B cell (primary cell): ENCODE measurements around the gene RBMS3. TPM values are rescaled to one million over a fixed set of nuclear protein-coding genes. Genes with fewer than 3 reads are reported as not detected.

Experiments
- ATAC-seq: fragments of 200-7000 bp; cut with Tn5 transposase; one replicate; pipeline ENCODE4 v1.10.0; 2021; ENCODE audit warnings: low read depth, mild to moderate bottlenecking, moderate number of reproducible peaks, moderate library complexity
- CTCF ChIA-PET: fragments of 350-600 bp; sonication (Branson Sonifier 250); formaldehyde crosslinking; loops from one replicate; lab custom pipeline; 2021; ENCODE audit warnings: antibody characterized with exemption, inconsistent platforms; lab: Charles Lee
- POLR2A ChIA-PET: fragments of 350-600 bp; sonication (Branson Sonifier 250); formaldehyde crosslinking; loops from one replicate; lab custom pipeline; 2021; ENCODE audit warnings: antibody characterized with exemption; lab: Charles Lee
- DNase-seq: peaks from one replicate; pipeline ENCODE4 v3.0.0; 2013
- H2AFZ ChIP-seq: 2 replicates; pipeline ENCODE4 v1.6.1; 2012; ENCODE audit warnings: mild to moderate bottlenecking, low read depth, low read length; ENCODE audit not compliant: insufficient read depth, poor library complexity, severe bottlenecking
- H3K27ac ChIP-seq, 2 donors: 1 replicate in 1 of 2; 2 replicates in 1 of 2; pipeline ENCODE4 v1.5.1; 2012 to 2013; ENCODE audit warnings: low read length in 2 of 2, mild to moderate bottlenecking in 2 of 2, moderate library complexity in 1 of 2
- H3K27me3 ChIP-seq, 4 experiments: fragments of 200-600 bp in 1 of 4; sonication (generic) in 1 of 4; replicated peaks in 1 of 4; 1 replicate in 2 of 4; 2 replicates in 2 of 4; pipeline versions ENCODE4 v1.6.1 to v1.7.0; 2013 to 2016; ENCODE audit warnings: low read length in 3 of 4, mild to moderate bottlenecking in 2 of 4, mixed read lengths in 1 of 4, moderate library complexity in 1 of 4; ENCODE audit not compliant: insufficient read depth in 4 of 4, control insufficient read depth in 3 of 4; ENCODE audit errors: control extremely low read depth in 1 of 4
- H3K36me3 ChIP-seq, 2 experiments: replicated peaks in 1 of 2; 1 replicate in 1 of 2; 2 replicates in 1 of 2; pipeline versions ENCODE4 v1.6.1 to v1.7.1; 2013; ENCODE audit warnings: low read length in 1 of 2; ENCODE audit not compliant: insufficient read depth in 2 of 2, control insufficient read depth in 1 of 2; ENCODE audit errors: control extremely low read depth in 1 of 2, extremely low read depth in 1 of 2
- H3K4me1 ChIP-seq, 2 donors: fragments of 200-600 bp in 1 of 2; sonication (generic) in 1 of 2; 1 replicate in 1 of 2; 2 replicates in 1 of 2; pipeline versions ENCODE4 v1.5.1 to v1.6.1; 2013 to 2017; ENCODE audit warnings: low read length in 2 of 2; ENCODE audit not compliant: control insufficient read depth in 2 of 2, insufficient read depth in 2 of 2
- H3K4me2 ChIP-seq: replicated peaks from 2 replicates; pipeline ENCODE3; 2012; ENCODE audit warnings: mild to moderate bottlenecking, low read depth, low read length; ENCODE audit not compliant: poor library complexity, severe bottlenecking
- H3K4me3 ChIP-seq, 5 experiments: fragments of 200-600 bp in 1 of 5; sonication (generic) in 1 of 5; 1 replicate in 3 of 5; 2 replicates in 2 of 5; pipeline versions ENCODE4 v1.5.1 to v1.7.0; 2011 to 2016; ENCODE audit warnings: low read length in 4 of 5, mild to moderate bottlenecking in 4 of 5, low read depth in 2 of 5, control low read depth in 1 of 5, moderate library complexity in 1 of 5; ENCODE audit not compliant: insufficient read depth in 1 of 5; ENCODE audit errors: control extremely low read depth in 1 of 5, extremely low read depth in 1 of 5
- H3K79me2 ChIP-seq: fragments of 200-600 bp; sonication (generic); one replicate; pipeline ENCODE4 v1.6.0; 2016; ENCODE audit warnings: low read length; ENCODE audit not compliant: control insufficient read depth, insufficient read depth
- H3K9ac ChIP-seq: fragments of 200-600 bp; sonication (generic); 2 replicates; pipeline ENCODE4 v1.6.1; 2017; ENCODE audit warnings: mild to moderate bottlenecking, low read length, moderate library complexity
- H3K9me3 ChIP-seq, 3 donors: one replicate each; pipeline versions ENCODE4 v1.6.1 to v1.7.1; 2013; ENCODE audit warnings: low read length in 2 of 3; ENCODE audit not compliant: control insufficient read depth in 2 of 3, insufficient read depth in 1 of 3; ENCODE audit errors: control extremely low read depth in 1 of 3
- H4K20me1 ChIP-seq: 2 replicates; pipeline ENCODE4 v1.6.0; 2012; ENCODE audit warnings: mild to moderate bottlenecking, low read length; ENCODE audit not compliant: insufficient read depth, control insufficient read depth, poor library complexity, severe bottlenecking
- H3K27ac Mint-ChIP-seq: one replicate; pipeline ENCODE4 v1.8.0; 2021; ENCODE audit warnings: mixed read lengths
- H3K27me3 Mint-ChIP-seq: one replicate; pipeline ENCODE4 v1.8.0; 2021; ENCODE audit warnings: mixed read lengths
- H3K4me1 Mint-ChIP-seq: one replicate; pipeline ENCODE4 v1.8.0; 2021; ENCODE audit warnings: mixed read lengths
- H3K4me3 Mint-ChIP-seq: one replicate; pipeline ENCODE4 v1.8.0; 2021; ENCODE audit warnings: mixed read lengths
- H3K9me3 Mint-ChIP-seq: one replicate; pipeline ENCODE4 v1.8.0; 2022; ENCODE audit warnings: mixed read lengths; ENCODE audit not compliant: insufficient read depth
- CTCF ChIP-seq: fragments of 200-600 bp; IDR thresholded peaks from one replicate; pipeline ENCODE4 v1.8.0; 2022; ENCODE audit warnings: antibody characterized with exemption, mild to moderate bottlenecking
- EZH2 ChIP-seq: IDR thresholded peaks from 2 replicates; pipeline ENCODE4 v1.6.1; 2012; ENCODE audit warnings: borderline replicate concordance, low read depth, mild to moderate bottlenecking, moderate library complexity, low read length; ENCODE audit not compliant: insufficient read depth, poor library complexity, severe bottlenecking
- WGBS: methylation state at CpG from one replicate; pipeline ENCODE4 v1.1.5; 2013; ENCODE audit warnings: missing lambda C conversion rate; ENCODE audit not compliant: insufficient coverage; 5-methylcytosine and 5-hydroxymethylcytosine counted together
- intact Hi-C: fragments of 100-400 bp; cut with micrococcal nuclease; formaldehyde crosslinking; loops from one replicate; pipeline ENCODE4 v1.10.0; 2022
- polyA plus RNA-seq: library from polyadenylated mRNA; depleted of rRNA; stranded (reverse); fragments of >200 nt; gene quantifications from 2 replicates; pipeline ENCODE4 v1.2.3, GENCODE V29; 2012
- total RNA-seq, 2 donors: library from RNA; stranded (reverse); fragments of 120-200 nt in 1 of 2; gene quantifications; 1 replicate in 1 of 2; 2 replicates in 1 of 2; pipeline versions ENCODE4 v1.2.3 to v1.2.4, GENCODE V29; 2013 to 2022

RBMS3 gene
- total and polyA plus RNA-seq, 2 donors (not counting 1 experiment from before 2014, with no cell fraction given) = not detected

- H4K20me1 ChIP-seq = no peaks in the 10 kb centered on the region
- Mint-ChIP-seq H3K4me3 (no peak overlapping the region), H3K27ac (no peak overlapping the region), H3K4me1 (no peaks in the 10 kb centered on the region), H3K9me3 (no peaks in the 10 kb centered on the region), H3K27me3 (no peaks in the 10 kb centered on the region)
- no peaks in the 10 kb centered on the region for H3K36me3 ChIP-seq
- H3K4me3 ChIP-seq = no peak overlapping the region
- H3K4me1 ChIP-seq = no peaks in the 10 kb centered on the region
- no peak overlapping the region for H2AFZ ChIP-seq
- H3K4me2 ChIP-seq = no peak overlapping the region
- H3K27me3 ChIP-seq = no peaks in the 10 kb centered on the region
- TF ChIP-seq EZH2 (no peak), CTCF (no peak)
- no peaks in the 10 kb centered on the region for H3K79me2 ChIP-seq
- intact Hi-C loops = no loop called here
- 40% methylated on average over 1 of the region's 6 CpGs for WGBS
- ChIA-PET CTCF (interaction anchor here (1.2 kb wide), 1 partner anchor 66 kb away, joined by 4 read pairs; no protein-coding TSS in a partner anchor), POLR2A (no interaction called here)
- H3K27ac ChIP-seq = no peak overlapping the region
- ATAC-seq (no peak), DNase-seq (no peak)
- peaks cover 0 to 3% (median 0%) of the 10 kb centered on the region in 3 donors for H3K9me3 ChIP-seq
- H3K9ac ChIP-seq = no peak overlapping the region
These were observed 374.3 kb downstream of the RBMS3 start for GRCh38 chr3:29655015-29655747.

GRCh38 chr3:29665688-29666087 lies 384.8 kb downstream of the RBMS3 start:
- ATAC-seq (no peak), DNase-seq (no peak)
- Histone ChIP-seq H3K9me3 (peaks cover 0 to 6% (median 1%) of the 10 kb centered on the region in 3 donors), H3K36me3 (no peaks in the 10 kb centered on the region), H3K79me2 (no peaks in the 10 kb centered on the region), H3K27me3 (no peaks in the 10 kb centered on the region), H3K4me2 (no peak overlapping the region), H4K20me1 (no peaks in the 10 kb centered on the region), H3K4me1 (no peaks in the 10 kb centered on the region), H3K9ac (no peak overlapping the region), H3K27ac (no peak overlapping the region), H2AFZ (no peak overlapping the region), H3K4me3 (no peak overlapping the region)
- Mint-ChIP-seq H3K4me3 (no peak overlapping the region), H3K27me3 (no peaks in the 10 kb centered on the region), H3K9me3 (peaks cover 2% of the 10 kb centered on the region), H3K27ac (no peak overlapping the region), H3K4me1 (no peaks in the 10 kb centered on the region)
- CTCF ChIA-PET = no interaction called here
- TF ChIP-seq CTCF (no peak), EZH2 (no peak)
- 69% methylated on average over 3 of the region's 3 CpGs for WGBS
- intact Hi-C loops = no loop called here
- POLR2A ChIA-PET = no interaction called here
